Measurements from ENCODE around the gene GNPTAB. TPM values are rescaled to one million over a fixed set of nuclear protein-coding genes. Genes with fewer than 3 reads are reported as not detected.

The GNPTAB gene
- total and polyA plus RNA-seq, 2 of the 13 experiments (the other 11 are each of a cell fraction or from before 2014, with no cell fraction given), result 13.6 to 19.4 TPM

DNA sequence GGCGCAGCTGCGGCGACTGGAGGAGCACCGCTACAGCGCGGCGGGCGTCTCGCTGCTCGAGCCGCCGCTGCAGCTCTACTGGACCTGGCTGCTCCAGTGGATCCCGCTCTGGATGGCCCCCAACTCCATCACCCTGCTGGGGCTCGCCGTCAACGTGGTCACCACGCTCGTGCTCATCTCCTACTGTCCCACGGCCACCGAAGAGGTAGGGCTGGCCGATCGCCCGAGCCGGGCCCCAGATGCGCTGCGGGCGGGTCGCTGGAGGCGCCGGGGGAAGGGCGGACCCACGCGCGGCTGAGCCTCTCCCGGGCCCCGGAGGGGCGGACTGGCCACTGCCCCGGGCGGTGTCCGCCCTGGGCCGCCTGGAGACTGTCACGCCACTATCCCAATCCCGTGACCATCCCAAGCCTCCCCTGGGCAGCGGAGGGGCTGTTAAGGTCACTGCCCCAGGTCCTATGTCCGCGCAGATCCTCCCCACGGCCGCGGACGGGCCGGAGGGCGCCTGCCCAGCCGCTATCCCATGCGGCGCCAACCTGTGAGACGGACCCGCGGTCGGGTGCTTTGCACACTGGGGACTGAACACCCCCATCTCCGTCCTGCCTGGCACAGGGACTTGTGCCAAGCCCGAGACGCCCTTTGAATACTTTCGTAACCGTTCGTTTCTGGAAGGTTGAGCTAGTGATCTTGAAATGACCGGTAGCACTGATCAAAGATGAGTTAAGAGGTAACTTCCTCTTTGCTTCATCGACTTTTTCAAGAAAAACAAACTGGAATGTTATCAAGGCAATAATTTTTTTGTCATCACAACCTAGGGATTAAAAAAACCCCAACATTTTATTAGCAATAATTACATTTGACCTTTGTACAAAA is 132.6 kb downstream of the GNPTAB start (continued):
- TF ChIP-seq, protein P1, sequence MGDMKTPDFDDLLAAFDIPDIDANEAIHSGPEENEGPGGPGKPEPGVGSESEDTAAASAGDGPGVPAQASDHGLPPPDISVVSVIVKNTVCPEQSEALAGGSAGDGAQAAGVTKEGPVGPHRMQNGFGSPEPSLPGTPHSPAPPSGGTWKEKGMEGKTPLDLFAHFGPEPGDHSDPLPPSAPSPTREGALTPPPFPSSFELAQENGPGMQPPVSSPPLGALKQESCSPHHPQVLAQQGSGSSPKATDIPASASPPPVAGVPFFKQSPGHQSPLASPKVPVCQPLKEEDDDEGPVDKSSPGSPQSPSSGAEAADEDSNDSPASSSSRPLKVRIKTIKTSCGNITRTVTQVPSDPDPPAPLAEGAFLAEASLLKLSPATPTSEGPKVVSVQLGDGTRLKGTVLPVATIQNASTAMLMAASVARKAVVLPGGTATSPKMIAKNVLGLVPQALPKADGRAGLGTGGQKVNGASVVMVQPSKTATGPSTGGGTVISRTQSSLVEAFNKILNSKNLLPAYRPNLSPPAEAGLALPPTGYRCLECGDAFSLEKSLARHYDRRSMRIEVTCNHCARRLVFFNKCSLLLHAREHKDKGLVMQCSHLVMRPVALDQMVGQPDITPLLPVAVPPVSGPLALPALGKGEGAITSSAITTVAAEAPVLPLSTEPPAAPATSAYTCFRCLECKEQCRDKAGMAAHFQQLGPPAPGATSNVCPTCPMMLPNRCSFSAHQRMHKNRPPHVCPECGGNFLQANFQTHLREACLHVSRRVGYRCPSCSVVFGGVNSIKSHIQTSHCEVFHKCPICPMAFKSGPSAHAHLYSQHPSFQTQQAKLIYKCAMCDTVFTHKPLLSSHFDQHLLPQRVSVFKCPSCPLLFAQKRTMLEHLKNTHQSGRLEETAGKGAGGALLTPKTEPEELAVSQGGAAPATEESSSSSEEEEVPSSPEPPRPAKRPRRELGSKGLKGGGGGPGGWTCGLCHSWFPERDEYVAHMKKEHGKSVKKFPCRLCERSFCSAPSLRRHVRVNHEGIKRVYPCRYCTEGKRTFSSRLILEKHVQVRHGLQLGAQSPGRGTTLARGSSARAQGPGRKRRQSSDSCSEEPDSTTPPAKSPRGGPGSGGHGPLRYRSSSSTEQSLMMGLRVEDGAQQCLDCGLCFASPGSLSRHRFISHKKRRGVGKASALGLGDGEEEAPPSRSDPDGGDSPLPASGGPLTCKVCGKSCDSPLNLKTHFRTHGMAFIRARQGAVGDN (CRISPR knock-in tag; IDR thresholded peaks at IDR 0.05), result peak; percentile 72
- no peak for TF ChIP-seq ZFP36L1 (CRISPR knock-in tag; IDR thresholded peaks at IDR 0.05)
- TF ChIP-seq ZNF776 (CRISPR knock-in tag; IDR thresholded peaks at IDR 0.05), result peak; percentile 34; the same call in 1 of the 2 replicates
- TF ChIP-seq ZNF326 (CRISPR knock-in tag; IDR thresholded peaks at IDR 0.05; ENCODE audit: borderline replicate concordance), result no peak
- TF ChIP-seq, protein P2, sequence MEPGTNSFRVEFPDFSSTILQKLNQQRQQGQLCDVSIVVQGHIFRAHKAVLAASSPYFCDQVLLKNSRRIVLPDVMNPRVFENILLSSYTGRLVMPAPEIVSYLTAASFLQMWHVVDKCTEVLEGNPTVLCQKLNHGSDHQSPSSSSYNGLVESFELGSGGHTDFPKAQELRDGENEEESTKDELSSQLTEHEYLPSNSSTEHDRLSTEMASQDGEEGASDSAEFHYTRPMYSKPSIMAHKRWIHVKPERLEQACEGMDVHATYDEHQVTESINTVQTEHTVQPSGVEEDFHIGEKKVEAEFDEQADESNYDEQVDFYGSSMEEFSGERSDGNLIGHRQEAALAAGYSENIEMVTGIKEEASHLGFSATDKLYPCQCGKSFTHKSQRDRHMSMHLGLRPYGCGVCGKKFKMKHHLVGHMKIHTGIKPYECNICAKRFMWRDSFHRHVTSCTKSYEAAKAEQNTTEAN (CRISPR knock-in tag; conservative IDR thresholded peaks at IDR 0.05), result 0 out of 2 replicates have a peak, but pooled peaks have one; percentile 40
- TF ChIP-seq, protein P3, sequence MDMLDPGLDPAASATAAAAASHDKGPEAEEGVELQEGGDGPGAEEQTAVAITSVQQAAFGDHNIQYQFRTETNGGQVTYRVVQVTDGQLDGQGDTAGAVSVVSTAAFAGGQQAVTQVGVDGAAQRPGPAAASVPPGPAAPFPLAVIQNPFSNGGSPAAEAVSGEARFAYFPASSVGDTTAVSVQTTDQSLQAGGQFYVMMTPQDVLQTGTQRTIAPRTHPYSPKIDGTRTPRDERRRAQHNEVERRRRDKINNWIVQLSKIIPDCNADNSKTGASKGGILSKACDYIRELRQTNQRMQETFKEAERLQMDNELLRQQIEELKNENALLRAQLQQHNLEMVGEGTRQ (IDR thresholded peaks at IDR 0.05; ENCODE audit: low read depth, low read length), result no peak
- TF ChIP-seq, protein P3 (CRISPR knock-in tag; IDR thresholded peaks at IDR 0.05; ENCODE audit: borderline replicate concordance), result no peak
- peak; percentile 80; the same call in 1 of the 2 replicates for TF ChIP-seq GLI4 (CRISPR knock-in tag; IDR thresholded peaks at IDR 0.05; ENCODE audit: borderline replicate concordance)
- no peak for TF ChIP-seq NR3C1 (CRISPR knock-in tag; IDR thresholded peaks at IDR 0.05)
- no peak for TF ChIP-seq ZNF562 (CRISPR knock-in tag; IDR thresholded peaks at IDR 0.05; ENCODE audit: borderline replicate concordance)
- TF ChIP-seq ZNF749 (CRISPR knock-in tag; IDR thresholded peaks at IDR 0.05; ENCODE audit: borderline replicate concordance), result no peak
- TF ChIP-seq ZNF772 (CRISPR knock-in tag; IDR thresholded peaks at IDR 0.05), result 0 out of 2 replicates have a peak, but pooled peaks have one; percentile 26
- no peak for TF ChIP-seq ZZZ3 (CRISPR knock-in tag; IDR thresholded peaks at IDR 0.05; ENCODE audit: borderline replicate concordance)
- no peak for TF ChIP-seq IRX3 (CRISPR knock-in tag; IDR thresholded peaks at IDR 0.05; ENCODE audit: borderline replicate concordance, low read depth)
- no peak for TF ChIP-seq ZNF224 (CRISPR knock-in tag; IDR thresholded peaks at IDR 0.05)
- TF ChIP-seq ZNF839 (CRISPR knock-in tag; IDR thresholded peaks at IDR 0.05; ENCODE audit: borderline replicate concordance), result no peak
- TF ChIP-seq PHB2 (IDR thresholded peaks at IDR 0.05; ENCODE audit: partially characterized antibody), result no peak
- no peak for TF ChIP-seq ZNF773 (CRISPR knock-in tag; IDR thresholded peaks at IDR 0.05; ENCODE audit: borderline replicate concordance)
- no peak for TF ChIP-seq SATB2 (CRISPR knock-in tag; IDR thresholded peaks at IDR 0.05)
- TF ChIP-seq ZNF75D (CRISPR knock-in tag; IDR thresholded peaks at IDR 0.05; ENCODE audit: borderline replicate concordance), result no peak
- no peak for TF ChIP-seq PCBP2 (optimal IDR thresholded peaks at IDR 0.05; ENCODE audit: low read depth, low read length, poor library complexity, severe bottlenecking)
